Glomerular endothelial cell (primary cell): ENCODE measurements around the gene TMEM53. TPM values are rescaled to one million over a fixed set of nuclear protein-coding genes. Genes with fewer than 3 reads are reported as not detected.

ENCODE experiments used
- DNase-seq: peaks from one replicate; pipeline ENCODE4 v3.0.0-alpha.2; 2011; ENCODE audit warnings: low read depth, low spot score; ENCODE audit errors: extremely low read depth
- total RNA-seq: library from RNA; depleted of rRNA; stranded (reverse); fragments of >200 nt; gene quantifications from 2 replicates; pipeline ENCODE4 v1.2.3, GENCODE V29; 2015

Gene TMEM53
- 2.2 and 3.9 TPM in 2 replicates for total RNA-seq

- DNase-seq: peak; percentile 89
Measured at GRCh38 chr1:44674113-44675000, at the start of gene TMEM53, which contains the start of gene ARMH1. Gene TMEM53, minus strand, starts transcription at chr1:44674481. Its CDS starts 90 bp downstream, at chr1:44674391. Gene ARMH1, plus strand, starts transcription at chr1:44674714. Its CDS starts 14,984 bp downstream, at chr1:44689698.

GRCh38 chr1:44723496-44724295 is 49.4 kb upstream of the TMEM53 start:
- no peak for DNase-seq

- DNase-seq: no peak
Measured at GRCh38 chr1:44723064-44723463, 48.8 kb upstream of the TMEM53 start.

- DNase-seq: no peak
Measured at GRCh38 chr1:44721485-44722361, 47.4 kb upstream of the TMEM53 start.

- DNase-seq: no peak
Measured at GRCh38 chr1:44720281-44720680, 46.0 kb upstream of the TMEM53 start.

- DNase-seq: no peak
Measured at GRCh38 chr1:44719318-44719717, 45.0 kb upstream of the TMEM53 start.

- no peak for DNase-seq
Measured at GRCh38 chr1:44718091-44718490, 43.8 kb upstream of the TMEM53 start.

- DNase-seq: no peak
Measured at GRCh38 chr1:44717653-44718052, 43.4 kb upstream of the TMEM53 start.

- no peak for DNase-seq
Measured at GRCh38 chr1:44717156-44717555, 42.9 kb upstream of the TMEM53 start.

- DNase-seq: no peak
Measured at GRCh38 chr1:44714944-44715571, 40.8 kb upstream of the TMEM53 start.

GRCh38 chr1:44714532-44714931 is 40.3 kb upstream of the TMEM53 start:
- DNase-seq: no peak

- no peak for DNase-seq
Measured at GRCh38 chr1:44713321-44713781, 39.1 kb upstream of the TMEM53 start.

GRCh38 chr1:44707959-44708831 is 33.9 kb upstream of the TMEM53 start:
- no peak for DNase-seq

GRCh38 chr1:44707112-44707881 is 33.0 kb upstream of the TMEM53 start:
- DNase-seq: no peak

GRCh38 chr1:44705938-44706337 is 31.7 kb upstream of the TMEM53 start:
- DNase-seq: no peak

GRCh38 chr1:44705470-44705869 is 31.2 kb upstream of the TMEM53 start:
- DNase-seq: no peak

GRCh38 chr1:44701141-44701573 is 26.9 kb upstream of the TMEM53 start:
- no peak for DNase-seq

GRCh38 chr1:44700573-44700972 is 26.3 kb upstream of the TMEM53 start:
- DNase-seq: no peak
